Cardiac septum (tissue), 1 donor: Measurements from ENCODE around the gene BTRC. TPM values are rescaled to one million over a fixed set of nuclear protein-coding genes. Genes with fewer than 3 reads are reported as not detected.

Experiments used
- DNase-seq: peaks from one replicate; pipeline ENCODE4 v3.0.0-alpha.2; 2020; ENCODE audit warnings: low spot score
- intact Hi-C: fragments of 100-400 bp; cut with DNase I; formaldehyde crosslinking; loops from one replicate; pipeline ENCODE4 v1.14.0; 2022
- total RNA-seq: library from RNA; stranded (reverse); fragmentation: NEBNext Ultra II Directional; extraction: Animal tissue kit (Norgen Biotek cat#: 25700); gene quantifications from one replicate; pipeline ENCODE4 v1.2.1, GENCODE V29; 2021
- donor health status: DM: no; HTN: no; CAD: no.

Gene BTRC
- total RNA-seq, 1 donor from 2014 or later, result 34.7 TPM

- DNase-seq, result no peak
- intact Hi-C loops, result no loop called here
Observed at GRCh38 chr10:101428036-101428435, 74.1 kb downstream of the BTRC start.

GRCh38 chr10:101429423-101429822 is 75.5 kb downstream of the BTRC start:
- DNase-seq, result no peak
- intact Hi-C loops, result no loop called here

- intact Hi-C loops, result no loop called here
- DNase-seq, result no peak
Observed at GRCh38 chr10:101436302-101436701, 82.3 kb downstream of the BTRC start.

- intact Hi-C loops, result no loop called here
- DNase-seq, result no peak
Observed at GRCh38 chr10:101438881-101439391, 85.0 kb downstream of the BTRC start.

GRCh38 chr10:101441541-101442455 is 87.8 kb downstream of the BTRC start:
- intact Hi-C loops, result loop anchor here (5.0 to 10.0 kb wide), 2 partner anchors 87 to 139 kb away; partner anchors contain the start of gene BTRC
- DNase-seq, result no peak

GRCh38 chr10:101442456-101442800 is 88.5 kb downstream of the BTRC start:
- intact Hi-C loops, result loop anchor here (5.0 to 10.0 kb wide), 2 partner anchors 88 to 140 kb away; partner anchors contain the start of gene BTRC
- DNase-seq, result no peak

GRCh38 chr10:101444058-101444898 is 90.3 kb downstream of the BTRC start:
- no peak for DNase-seq
- intact Hi-C loops, result loop anchor here (5.0 to 10.0 kb wide), 2 partner anchors 89 to 142 kb away; partner anchors contain the start of gene BTRC

GRCh38 chr10:101446071-101446470 is 92.1 kb downstream of the BTRC start:
- DNase-seq, result no peak
- intact Hi-C loops, result loop anchor here (10.0 kb wide), 1 partner anchor 91 kb away; the partner anchor contains the start of gene BTRC

GRCh38 chr10:101446947-101447346 is 93.0 kb downstream of the BTRC start:
- intact Hi-C loops, result loop anchor here (10.0 kb wide), 1 partner anchor 92 kb away; the partner anchor contains the start of gene BTRC
- no peak for DNase-seq

- intact Hi-C loops, result loop anchor here (10.0 kb wide), 1 partner anchor 93 kb away; the partner anchor contains the start of gene BTRC
- no peak for DNase-seq
Observed at GRCh38 chr10:101447477-101447876, 93.5 kb downstream of the BTRC start.

- no peak for DNase-seq
- intact Hi-C loops, result no loop called here
Observed at GRCh38 chr10:101450277-101451080, 96.5 kb downstream of the BTRC start.

GRCh38 chr10:101451261-101451660 is 97.3 kb downstream of the BTRC start:
- intact Hi-C loops, result no loop called here
- DNase-seq, result no peak

- DNase-seq, result no peak
- intact Hi-C loops, result no loop called here
Observed at GRCh38 chr10:101451667-101452069, 97.7 kb downstream of the BTRC start.

GRCh38 chr10:101452176-101452575 is 98.2 kb downstream of the BTRC start:
- intact Hi-C loops, result no loop called here
- no peak for DNase-seq

GRCh38 chr10:101452593-101452992 is 98.6 kb downstream of the BTRC start:
- DNase-seq, result no peak
- intact Hi-C loops, result no loop called here

GRCh38 chr10:101453318-101453717 is 99.4 kb downstream of the BTRC start:
- intact Hi-C loops, result no loop called here
- DNase-seq, result no peak

GRCh38 chr10:101453791-101454718 is 100.1 kb downstream of the BTRC start:
- intact Hi-C loops, result no loop called here
- DNase-seq, result no peak

- DNase-seq, result no peak
- intact Hi-C loops, result no loop called here
Observed at GRCh38 chr10:101458869-101459268, 104.9 kb downstream of the BTRC start.
